GM12892 (cell line): ENCODE data around the gene ALKBH7.
A peak's percentile ranks its signal among the peaks of the same experiment; 100 is the strongest.

Experiments used
- POLR2A ChIP-seq: IDR thresholded peaks from 2 replicates; pipeline ENCODE4 v1.6.1; 2011; ENCODE audit warnings: low read depth, low read length, control low read depth
- POLR2AphosphoS5 ChIP-seq: IDR thresholded peaks from 2 replicates; pipeline ENCODE4 v1.6.1; 2011; ENCODE audit warnings: low read depth, low read length, control low read depth
- TAF1 ChIP-seq: IDR thresholded peaks from 2 replicates; pipeline ENCODE4 v1.6.1; 2011; ENCODE audit warnings: low read depth, mild to moderate bottlenecking, control low read depth, low read length, borderline replicate concordance

- TF ChIP-seq POLR2A (no peak), TAF1 (peak; percentile 37; the same call in 1 of the 2 replicates), POLR2AphosphoS5 (no peak)
Observed at GRCh38 chr19:6393983-6394412, 21.4 kb downstream of the ALKBH7 start.
